ENCODE measurements around the gene ACSL3.

DNA sequence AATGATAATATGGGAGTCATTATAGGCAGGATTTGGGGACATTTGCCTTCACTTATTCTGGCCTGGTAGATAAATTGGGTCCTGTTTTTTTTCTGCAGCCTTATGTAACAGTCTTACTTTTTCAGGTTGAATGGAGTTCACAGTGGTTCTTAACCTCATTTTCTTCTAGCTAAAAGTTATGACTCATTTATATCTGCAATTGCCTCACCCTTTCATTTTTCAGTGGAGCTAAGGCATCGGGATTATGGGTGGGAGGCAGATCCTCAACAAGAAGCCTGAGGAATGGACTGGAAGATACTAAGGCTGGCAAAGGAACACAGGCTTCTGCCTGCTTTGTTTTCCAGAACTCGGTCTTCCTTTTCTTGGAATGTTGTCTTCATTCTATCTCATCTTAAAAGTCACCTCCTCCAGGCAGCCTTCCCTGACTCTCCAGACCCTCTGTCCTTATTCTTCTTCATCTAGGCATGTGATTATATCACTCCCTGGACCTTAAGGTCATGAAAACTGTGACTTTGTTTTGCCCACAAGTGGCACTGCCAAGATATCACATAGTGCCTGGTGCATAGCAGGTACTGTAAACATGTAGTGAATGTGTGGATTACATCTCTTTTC, 41.0 kb upstream of the ACSL3 start:
- TF ChIP-seq, protein P1, sequence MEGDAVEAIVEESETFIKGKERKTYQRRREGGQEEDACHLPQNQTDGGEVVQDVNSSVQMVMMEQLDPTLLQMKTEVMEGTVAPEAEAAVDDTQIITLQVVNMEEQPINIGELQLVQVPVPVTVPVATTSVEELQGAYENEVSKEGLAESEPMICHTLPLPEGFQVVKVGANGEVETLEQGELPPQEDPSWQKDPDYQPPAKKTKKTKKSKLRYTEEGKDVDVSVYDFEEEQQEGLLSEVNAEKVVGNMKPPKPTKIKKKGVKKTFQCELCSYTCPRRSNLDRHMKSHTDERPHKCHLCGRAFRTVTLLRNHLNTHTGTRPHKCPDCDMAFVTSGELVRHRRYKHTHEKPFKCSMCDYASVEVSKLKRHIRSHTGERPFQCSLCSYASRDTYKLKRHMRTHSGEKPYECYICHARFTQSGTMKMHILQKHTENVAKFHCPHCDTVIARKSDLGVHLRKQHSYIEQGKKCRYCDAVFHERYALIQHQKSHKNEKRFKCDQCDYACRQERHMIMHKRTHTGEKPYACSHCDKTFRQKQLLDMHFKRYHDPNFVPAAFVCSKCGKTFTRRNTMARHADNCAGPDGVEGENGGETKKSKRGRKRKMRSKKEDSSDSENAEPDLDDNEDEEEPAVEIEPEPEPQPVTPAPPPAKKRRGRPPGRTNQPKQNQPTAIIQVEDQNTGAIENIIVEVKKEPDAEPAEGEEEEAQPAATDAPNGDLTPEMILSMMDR (IDR thresholded peaks at IDR 0.05) = no peak
- TF ChIP-seq ZFX (IDR thresholded peaks at IDR 0.05; ENCODE audit: borderline replicate concordance) = no peak
